GM12865 (cell line): ENCODE data around the gene CCL7.

Experiments used
- DNase-seq: peaks from one replicate; pipeline ENCODE4 v3.0.0; 2010; ENCODE audit warnings: low read depth
- H3K4me3 ChIP-seq: 2 replicates; pipeline ENCODE4 v1.5.1; 2011; ENCODE audit warnings: mild to moderate bottlenecking, low read depth, low read length, control low read depth
- TF ChIP-seq, protein P1 (sequence below): IDR thresholded peaks from 2 replicates; pipeline ENCODE4 v1.5.1; 2011; ENCODE audit warnings: low read length, control low read depth, low read depth, inconsistent platforms; ENCODE audit not compliant: insufficient read depth; ENCODE audit errors: missing control alignments

Gene CCL7

DNA sequence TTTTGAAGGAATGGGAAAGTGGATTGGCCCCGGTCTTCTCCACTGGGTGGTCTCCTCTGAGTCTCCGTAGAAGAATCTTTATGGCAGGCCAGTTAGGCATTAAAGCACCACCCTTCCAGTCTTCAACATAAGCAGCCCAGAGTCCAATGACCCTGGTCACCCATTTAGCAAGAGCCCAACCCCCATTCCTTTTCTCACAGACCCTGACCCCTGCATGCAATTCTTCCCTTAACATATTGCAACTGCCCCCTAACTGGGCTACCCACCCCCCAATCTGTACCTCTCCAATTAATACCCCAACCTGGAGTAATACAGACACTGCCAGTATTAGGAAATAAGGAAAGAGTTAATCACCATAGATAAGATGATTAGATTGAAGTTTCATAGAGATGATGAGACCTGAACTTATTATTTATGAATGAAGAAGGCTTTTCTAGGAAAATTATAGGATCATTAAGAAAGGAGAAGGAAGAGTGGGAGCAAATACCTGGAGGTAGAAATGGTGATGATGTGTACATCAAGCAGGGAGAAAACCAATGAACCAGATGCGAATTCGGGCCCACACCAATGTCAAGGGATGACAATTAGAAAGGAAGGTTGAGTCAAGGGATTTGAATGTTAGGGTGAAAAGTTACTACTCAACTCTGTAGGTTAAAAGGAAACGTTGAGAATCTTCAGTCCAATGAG lies 12.6 kb upstream of the CCL7 start:
- DNase-seq: no peak
- TF ChIP-seq, protein P1, sequence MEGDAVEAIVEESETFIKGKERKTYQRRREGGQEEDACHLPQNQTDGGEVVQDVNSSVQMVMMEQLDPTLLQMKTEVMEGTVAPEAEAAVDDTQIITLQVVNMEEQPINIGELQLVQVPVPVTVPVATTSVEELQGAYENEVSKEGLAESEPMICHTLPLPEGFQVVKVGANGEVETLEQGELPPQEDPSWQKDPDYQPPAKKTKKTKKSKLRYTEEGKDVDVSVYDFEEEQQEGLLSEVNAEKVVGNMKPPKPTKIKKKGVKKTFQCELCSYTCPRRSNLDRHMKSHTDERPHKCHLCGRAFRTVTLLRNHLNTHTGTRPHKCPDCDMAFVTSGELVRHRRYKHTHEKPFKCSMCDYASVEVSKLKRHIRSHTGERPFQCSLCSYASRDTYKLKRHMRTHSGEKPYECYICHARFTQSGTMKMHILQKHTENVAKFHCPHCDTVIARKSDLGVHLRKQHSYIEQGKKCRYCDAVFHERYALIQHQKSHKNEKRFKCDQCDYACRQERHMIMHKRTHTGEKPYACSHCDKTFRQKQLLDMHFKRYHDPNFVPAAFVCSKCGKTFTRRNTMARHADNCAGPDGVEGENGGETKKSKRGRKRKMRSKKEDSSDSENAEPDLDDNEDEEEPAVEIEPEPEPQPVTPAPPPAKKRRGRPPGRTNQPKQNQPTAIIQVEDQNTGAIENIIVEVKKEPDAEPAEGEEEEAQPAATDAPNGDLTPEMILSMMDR: no peak
- H3K4me3 ChIP-seq: no peak overlapping the region

DNA sequence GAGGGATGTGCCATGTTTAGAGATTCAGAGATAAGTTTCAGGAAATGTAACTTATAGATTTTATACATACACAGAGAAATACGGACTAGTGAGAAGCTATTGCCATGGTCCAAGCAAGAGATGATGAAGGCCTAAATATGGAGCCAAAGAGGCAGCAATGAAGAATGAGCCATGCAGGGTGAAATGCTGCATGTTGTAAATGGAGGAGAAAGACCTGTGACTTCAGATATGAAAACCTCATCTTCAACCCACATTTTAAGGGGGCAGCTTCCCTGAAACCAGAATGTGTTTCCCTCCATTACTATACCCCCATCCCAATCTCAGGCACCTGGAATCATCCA lies 12.1 kb upstream of the CCL7 start:
- TF ChIP-seq, protein P1: no peak
- H3K4me3 ChIP-seq: no peak overlapping the region
- DNase-seq: no peak

DNA sequence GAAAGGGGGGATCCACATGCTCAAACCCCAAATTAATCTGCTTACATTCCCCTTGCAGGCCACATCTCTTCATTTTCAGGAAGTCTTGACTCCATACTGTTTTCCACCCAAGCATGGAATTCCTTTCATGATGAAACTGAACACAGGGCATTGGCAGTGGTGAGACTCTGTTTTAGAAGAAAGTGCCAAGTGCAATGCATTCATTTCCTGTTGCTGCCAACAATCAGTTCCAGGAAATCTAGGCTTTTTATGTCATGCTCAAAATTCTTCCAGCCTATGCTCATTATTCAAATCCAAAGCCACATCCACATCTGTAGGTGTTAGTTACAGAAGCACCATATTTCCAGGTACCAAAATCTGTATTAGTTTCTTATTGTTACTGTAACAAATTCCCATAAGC lies 10.9 kb upstream of the CCL7 start:
- TF ChIP-seq, protein P1: no peak
- DNase-seq: no peak
- H3K4me3 ChIP-seq: no peak overlapping the region

DNA sequence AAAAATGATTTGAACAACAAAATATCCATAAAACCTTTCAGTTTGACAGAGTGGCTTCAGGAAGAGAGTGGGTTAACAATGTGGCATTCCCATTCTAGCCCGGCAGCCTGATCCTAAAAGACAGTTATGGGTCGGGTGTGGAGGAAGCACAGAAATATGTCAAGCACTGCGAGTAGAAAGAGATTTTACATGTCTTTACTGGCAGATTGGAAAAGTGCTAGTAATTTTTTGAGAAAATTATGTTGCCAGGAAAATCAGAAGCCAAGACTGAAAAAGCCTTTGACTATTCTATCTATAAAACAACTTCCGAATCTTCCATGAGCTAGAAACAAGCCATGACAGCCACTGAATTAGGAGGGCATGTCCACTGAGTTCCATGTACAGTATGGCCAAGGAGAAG lies 9.2 kb upstream of the CCL7 start:
- no peak overlapping the region for H3K4me3 ChIP-seq
- DNase-seq: no peak
- TF ChIP-seq, protein P1: no peak

DNA sequence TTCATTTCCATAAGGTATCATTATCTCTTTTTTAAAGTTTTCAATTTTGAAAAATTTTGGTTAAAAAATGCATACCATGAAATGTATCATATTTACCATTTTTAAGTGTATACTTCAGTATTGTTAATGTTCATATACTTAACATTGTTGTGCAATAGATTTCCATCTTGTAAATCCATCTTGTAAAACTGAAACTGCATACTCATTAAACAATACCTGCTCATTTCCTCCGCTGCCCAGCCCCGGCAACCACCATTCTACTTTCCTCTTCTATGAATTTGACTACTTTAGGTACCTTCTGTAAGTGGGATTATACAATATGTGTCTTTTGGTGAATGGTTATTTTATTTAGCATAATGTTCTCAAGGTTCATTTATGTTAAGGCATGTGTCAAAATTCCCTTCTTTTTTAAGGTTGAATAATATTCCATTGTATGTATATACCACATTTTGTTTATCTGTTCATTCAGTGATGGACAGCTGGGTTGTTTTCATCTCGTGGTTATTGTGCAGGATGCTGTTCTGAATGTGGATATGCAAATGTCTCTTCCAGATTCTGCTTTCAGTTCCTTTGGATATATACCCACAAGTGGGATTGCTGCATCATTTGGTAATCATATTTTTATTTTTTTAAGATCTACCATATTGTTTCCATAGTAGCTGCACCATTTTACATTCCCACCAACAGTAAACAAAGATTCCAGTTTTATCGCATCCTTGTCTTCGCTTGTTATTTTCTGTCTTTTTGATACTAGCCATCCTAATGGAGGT lies 8.3 kb upstream of the CCL7 start:
- no peak for DNase-seq
- no peak overlapping the region for H3K4me3 ChIP-seq
- TF ChIP-seq, protein P1: no peak

GRCh38 chr17:34265711-34266110 lies 4.3 kb upstream of the CCL7 start:
- TF ChIP-seq, protein P1: no peak
- DNase-seq: no peak
- no peak overlapping the region for H3K4me3 ChIP-seq
